22Rv1 (cell line): ENCODE results near the gene CSMD2.

Experiments used
- H3K27ac ChIP-seq: fragments of 450-650 bp; 2 replicates; pipeline ENCODE4 v1.5.1; 2017
- CTCF ChIP-seq: fragments of 450-650 bp; IDR thresholded peaks from 2 replicates; pipeline ENCODE4 v1.5.1; 2017; ENCODE audit warnings: mild to moderate bottlenecking
- ZFX ChIP-seq: fragments of 450-650 bp; IDR thresholded peaks from 2 replicates; pipeline ENCODE4 v1.6.1; 2017; ENCODE audit warnings: antibody characterized with exemption, borderline replicate concordance

The CSMD2 gene

GRCh38 chr1:33928251-33928650, 236.8 kb downstream of the CSMD2 start:
- H3K27ac ChIP-seq: no peak overlapping the region
- TF ChIP-seq CTCF: no peak

- H3K27ac ChIP-seq: no peak overlapping the region
- no peak for TF ChIP-seq CTCF
- no peak for TF ChIP-seq ZFX
Measured at GRCh38 chr1:33927721-33928120, 237.3 kb downstream of the CSMD2 start.

- no peak for TF ChIP-seq CTCF
- TF ChIP-seq ZFX: no peak
- H3K27ac ChIP-seq: no peak overlapping the region
Measured at GRCh38 chr1:33925586-33925985, 239.4 kb downstream of the CSMD2 start.

GRCh38 chr1:33921281-33921680, 243.7 kb downstream of the CSMD2 start:
- H3K27ac ChIP-seq: no peak overlapping the region
- no peak for TF ChIP-seq ZFX
- TF ChIP-seq CTCF: no peak

- no peak for TF ChIP-seq ZFX
- TF ChIP-seq CTCF: no peak
- H3K27ac ChIP-seq: no peak overlapping the region
Measured at GRCh38 chr1:33918368-33918767, 246.7 kb downstream of the CSMD2 start.

DNA sequence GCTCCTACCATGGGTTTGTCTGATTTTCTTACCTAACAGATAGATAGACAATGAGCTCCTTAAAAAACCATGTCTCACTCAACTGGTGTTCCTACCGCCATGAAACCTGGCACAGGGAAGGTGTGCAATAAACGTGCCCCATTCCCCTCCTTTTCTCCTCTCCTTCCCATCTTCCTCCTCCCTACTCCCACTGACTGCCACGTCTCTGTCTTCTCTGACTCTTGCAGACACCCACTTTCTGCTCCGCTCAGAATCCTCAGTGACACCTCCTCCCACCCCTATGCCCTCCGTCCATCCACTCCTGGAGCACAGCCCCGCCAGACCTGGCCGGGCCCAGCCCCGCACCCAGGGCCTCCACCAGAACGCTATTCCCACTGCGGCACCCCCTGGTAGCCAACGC, 248.2 kb downstream of the CSMD2 start:
- no peak overlapping the region for H3K27ac ChIP-seq
- no peak for TF ChIP-seq ZFX
- TF ChIP-seq CTCF: no peak

- H3K27ac ChIP-seq: no peak overlapping the region
- TF ChIP-seq CTCF: no peak
- no peak for TF ChIP-seq ZFX
Measured at GRCh38 chr1:33914531-33914930, 250.5 kb downstream of the CSMD2 start.
